Limb (tissue), 2 donors: ENCODE results near the gene EGLN3.
"Not testable (repeated sequence)": the region's sequence is repeated elsewhere in the genome, so short reads cannot be mapped to it uniquely, and the experiment has no call there.

Experiments
- DNase-seq, 2 donors: peaks; one replicate each; pipeline ENCODE4 v3.0.0-alpha.2; 2016; ENCODE audit errors: extremely low spot score in 2 of 2

EGLN3 gene

GRCh38 chr14:33962466-33962865 lies 11.6 kb upstream of the EGLN3 start:
- not testable (repeated sequence) for DNase-seq

GRCh38 chr14:33962016-33962415 lies 11.1 kb upstream of the EGLN3 start:
- no peak for DNase-seq

- DNase-seq, result no peak
These were observed 8.8 kb upstream of the EGLN3 start for GRCh38 chr14:33959692-33960151.

- DNase-seq, result no peak
These were observed 7.8 kb upstream of the EGLN3 start for GRCh38 chr14:33958605-33959226.

GRCh38 chr14:33957993-33958392 lies 7.1 kb upstream of the EGLN3 start:
- DNase-seq, result no peak

GRCh38 chr14:33957299-33957698 lies 6.4 kb upstream of the EGLN3 start:
- no peak for DNase-seq

- no peak for DNase-seq
These were observed 5.8 kb upstream of the EGLN3 start for GRCh38 chr14:33956640-33957039.

GRCh38 chr14:33954016-33954598 lies 3.2 kb upstream of the EGLN3 start:
- DNase-seq, result no peak

- no peak for DNase-seq
These were observed 1.7 kb upstream of the EGLN3 start for GRCh38 chr14:33952541-33952940.

- DNase-seq, result no peak
These were observed 438 bp upstream of the EGLN3 start for GRCh38 chr14:33951183-33951840.

- no peak for DNase-seq
These were observed 1.4 kb downstream of the EGLN3 start for GRCh38 chr14:33949411-33949893.

- DNase-seq, result no peak
These were observed 1.9 kb downstream of the EGLN3 start for GRCh38 chr14:33948869-33949408.

GRCh38 chr14:33948145-33948868 lies 2.6 kb downstream of the EGLN3 start:
- no peak for DNase-seq

GRCh38 chr14:33946679-33947476 lies 4.0 kb downstream of the EGLN3 start:
- peak in 1 of 2 donors; percentile 47 for DNase-seq

GRCh38 chr14:33945210-33946088 lies 5.4 kb downstream of the EGLN3 start:
- DNase-seq, result no peak

GRCh38 chr14:33943096-33943883 lies 7.6 kb downstream of the EGLN3 start:
- no peak for DNase-seq

- DNase-seq, result no peak
These were observed 9.2 kb downstream of the EGLN3 start for GRCh38 chr14:33941718-33942117.

- DNase-seq, result no peak
These were observed 10.3 kb downstream of the EGLN3 start for GRCh38 chr14:33940561-33941011.
